ENCODE data around the gene PRPF38A.

PRPF38A gene

DNA sequence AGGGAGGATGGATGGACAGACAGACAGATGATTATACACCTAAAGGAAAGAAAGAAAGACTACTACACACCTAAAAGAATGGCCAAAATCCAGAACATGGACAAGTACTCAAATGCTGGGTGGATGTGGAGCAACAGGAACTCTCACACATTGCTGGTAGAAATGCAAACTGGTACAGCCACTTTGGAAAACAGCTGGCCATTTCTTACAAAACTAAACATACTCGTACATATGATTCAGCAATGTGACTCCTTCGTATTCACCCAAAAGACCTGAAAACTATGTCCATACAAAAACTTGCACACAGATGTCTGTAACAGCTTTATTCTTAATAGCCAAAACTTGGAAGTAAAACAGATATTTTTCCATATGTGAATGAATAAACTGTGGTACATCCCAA is 51.3 kb downstream of the PRPF38A start:
- no peak for DNase-seq

DNA sequence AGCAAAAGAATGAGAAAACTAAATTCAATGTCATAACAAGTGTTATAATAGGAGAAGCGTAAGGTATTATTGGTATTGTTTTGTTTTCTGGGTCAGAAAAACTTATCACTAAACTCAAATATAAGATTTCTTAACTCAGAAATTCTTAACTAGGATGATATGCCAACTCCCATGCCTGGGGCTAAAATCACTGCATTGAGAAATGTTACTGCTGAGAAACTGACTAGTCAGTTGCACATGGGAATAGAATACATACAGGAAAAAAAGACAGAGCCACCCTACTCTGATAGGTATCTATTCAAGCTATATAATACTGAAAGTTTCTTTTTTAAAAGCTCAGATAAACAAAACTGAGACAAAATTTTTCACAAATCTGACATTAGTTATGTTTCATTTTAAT is 56.3 kb downstream of the PRPF38A start:
- no peak for DNase-seq

- DNase-seq, result no peak
These were observed 57.4 kb downstream of the PRPF38A start for GRCh38 chr1:52461821-52462220.

DNA sequence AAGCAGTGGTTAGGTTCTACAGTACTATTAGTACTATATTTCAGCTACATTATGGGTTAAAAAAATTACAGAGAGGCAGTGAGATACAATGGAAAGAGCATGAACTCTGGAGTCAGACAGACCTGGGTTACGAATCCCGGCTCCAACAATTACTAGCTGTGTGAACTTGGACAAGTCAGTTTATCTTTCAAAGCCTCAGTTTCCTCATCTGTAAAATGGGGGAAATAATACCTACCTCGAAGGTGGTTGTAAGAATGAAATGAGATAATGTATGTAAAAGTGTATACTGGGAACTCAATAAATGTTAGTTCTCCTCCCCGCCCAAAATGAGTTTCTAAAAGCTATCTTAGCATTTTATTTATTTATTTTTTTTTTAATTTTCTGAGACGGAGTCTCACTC is 59.5 kb downstream of the PRPF38A start:
- DNase-seq, result no peak

DNA sequence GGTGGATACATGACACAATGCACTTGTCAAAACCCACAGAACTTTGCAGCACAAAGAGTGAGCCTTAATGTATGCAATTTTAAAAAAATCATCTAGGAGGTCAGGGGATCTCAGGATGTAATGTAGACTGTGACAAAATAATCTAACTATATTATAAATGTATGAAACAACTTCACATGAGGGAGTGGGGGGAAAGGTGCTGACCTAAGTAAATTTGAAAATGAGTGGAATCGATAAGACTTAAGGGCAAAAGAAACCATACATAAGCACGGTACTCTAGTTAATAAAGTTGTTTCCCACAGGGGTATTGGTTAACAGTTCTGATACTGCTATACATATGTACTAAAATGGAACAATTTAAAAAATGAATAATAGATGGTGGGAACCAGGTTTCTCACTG is 64.7 kb downstream of the PRPF38A start:
- DNase-seq, result no peak

All from hypothalamus (tissue), 51 donors.